Progenitor cell of endocrine pancreas (in vitro differentiated cells): ENCODE data around the gene ROBO2. TPM values are rescaled to one million over a fixed set of nuclear protein-coding genes. Genes with fewer than 3 reads are reported as not detected.

ENCODE experiments used
- DNase-seq: peaks from one replicate; pipeline ENCODE4 v3.0.0; 2021; ENCODE audit warnings: low spot score; ENCODE audit not compliant: unreplicated experiment
- H3K27ac Mint-ChIP-seq: 2 replicates; pipeline ENCODE4 v1.8.0; 2021; ENCODE audit warnings: mild to moderate bottlenecking, moderate library complexity, mixed read lengths
- H3K27me3 Mint-ChIP-seq: 2 replicates; pipeline ENCODE4 v1.8.0; 2021; ENCODE audit warnings: mixed read lengths
- H3K36me3 Mint-ChIP-seq: 2 replicates; pipeline ENCODE4 v1.8.0; 2022; ENCODE audit warnings: mixed read lengths; ENCODE audit not compliant: insufficient read depth
- H3K4me1 Mint-ChIP-seq: 2 replicates; pipeline ENCODE4 v1.8.0; 2021; ENCODE audit warnings: low read depth, mixed read lengths
- H3K4me3 Mint-ChIP-seq: 2 replicates; pipeline ENCODE4 v1.8.0; 2021; ENCODE audit warnings: low read depth, mild to moderate bottlenecking, moderate library complexity, mixed read lengths
- H3K9me3 Mint-ChIP-seq: 2 replicates; pipeline ENCODE4 v1.8.0; 2021; ENCODE audit warnings: low read depth, mixed read lengths
- total RNA-seq: library from RNA; stranded (reverse); gene quantifications from 2 replicates; pipeline ENCODE4 v1.2.1, GENCODE V29; 2021
- TF ChIP-seq, protein P1 (sequence below): fragments of 200-600 bp; sonication (generic); IDR thresholded peaks from one replicate; pipeline ENCODE4 v1.5.0; 2021; ENCODE audit warnings: antibody characterized with exemption, mild to moderate bottlenecking; ENCODE audit not compliant: unreplicated experiment

Gene ROBO2
- total RNA-seq, 1 donor from 2014 or later, result 75.2 TPM

DNA sequence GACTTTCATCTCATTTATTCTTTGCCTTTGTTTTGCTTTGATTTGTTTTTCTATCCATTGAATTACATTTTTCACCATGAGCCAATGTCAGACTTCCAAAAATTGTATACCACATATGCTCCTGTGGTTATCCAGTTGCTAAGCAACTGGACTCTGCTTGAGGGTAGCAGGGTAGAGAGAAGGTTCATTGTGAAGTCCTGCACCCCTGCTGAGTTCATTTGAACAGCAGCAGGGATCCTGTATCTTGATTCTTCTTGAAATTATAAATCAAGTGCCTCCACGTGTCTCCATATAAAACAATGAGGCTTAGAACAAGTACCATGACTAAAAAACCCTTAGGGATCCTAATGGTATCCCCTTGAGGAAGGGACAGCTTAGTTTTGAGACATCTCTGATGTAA lies 449.3 kb downstream of the ROBO2 start:
- TF ChIP-seq, protein P1, sequence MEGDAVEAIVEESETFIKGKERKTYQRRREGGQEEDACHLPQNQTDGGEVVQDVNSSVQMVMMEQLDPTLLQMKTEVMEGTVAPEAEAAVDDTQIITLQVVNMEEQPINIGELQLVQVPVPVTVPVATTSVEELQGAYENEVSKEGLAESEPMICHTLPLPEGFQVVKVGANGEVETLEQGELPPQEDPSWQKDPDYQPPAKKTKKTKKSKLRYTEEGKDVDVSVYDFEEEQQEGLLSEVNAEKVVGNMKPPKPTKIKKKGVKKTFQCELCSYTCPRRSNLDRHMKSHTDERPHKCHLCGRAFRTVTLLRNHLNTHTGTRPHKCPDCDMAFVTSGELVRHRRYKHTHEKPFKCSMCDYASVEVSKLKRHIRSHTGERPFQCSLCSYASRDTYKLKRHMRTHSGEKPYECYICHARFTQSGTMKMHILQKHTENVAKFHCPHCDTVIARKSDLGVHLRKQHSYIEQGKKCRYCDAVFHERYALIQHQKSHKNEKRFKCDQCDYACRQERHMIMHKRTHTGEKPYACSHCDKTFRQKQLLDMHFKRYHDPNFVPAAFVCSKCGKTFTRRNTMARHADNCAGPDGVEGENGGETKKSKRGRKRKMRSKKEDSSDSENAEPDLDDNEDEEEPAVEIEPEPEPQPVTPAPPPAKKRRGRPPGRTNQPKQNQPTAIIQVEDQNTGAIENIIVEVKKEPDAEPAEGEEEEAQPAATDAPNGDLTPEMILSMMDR, result no peak
- Mint-ChIP-seq H3K36me3 (peaks cover 34% of the 10 kb centered on the region), H3K4me3 (no peak overlapping the region), H3K27me3 (no peaks in the 10 kb centered on the region), H3K27ac (no peak overlapping the region), H3K4me1 (no peaks in the 10 kb centered on the region), H3K9me3 (peaks cover 23% of the 10 kb centered on the region)
- DNase-seq, result no peak

DNA sequence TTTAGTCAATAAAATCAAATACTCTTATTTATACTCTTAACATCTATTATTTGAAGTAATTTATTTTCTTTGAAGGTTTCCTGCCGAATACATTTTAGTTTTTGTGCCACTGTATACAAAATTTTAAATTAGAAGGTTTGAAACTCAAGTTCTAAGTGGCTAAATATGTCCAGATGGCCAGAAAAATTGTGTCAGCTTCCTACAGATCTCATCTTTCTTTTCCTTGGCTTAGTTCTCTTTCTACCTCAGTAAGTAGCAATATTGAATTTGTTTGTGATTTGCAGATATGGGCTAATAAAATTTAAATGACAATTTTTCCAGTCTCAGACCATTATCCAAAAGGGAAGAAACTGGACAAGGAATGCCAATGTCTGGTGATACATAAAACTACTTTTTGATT lies 452.1 kb downstream of the ROBO2 start:
- DNase-seq, result no peak
- no peaks in the 10 kb centered on the region for H3K4me1 Mint-ChIP-seq
- no peaks in the 10 kb centered on the region for H3K27me3 Mint-ChIP-seq
- no peak overlapping the region for H3K4me3 Mint-ChIP-seq
- TF ChIP-seq, protein P1, result no peak
- H3K9me3 Mint-ChIP-seq, result peaks cover 5% of the 10 kb centered on the region
- H3K27ac Mint-ChIP-seq, result no peak overlapping the region
- H3K36me3 Mint-ChIP-seq, result peaks cover 16% of the 10 kb centered on the region

- Mint-ChIP-seq H3K27me3 (no peaks in the 10 kb centered on the region), H3K36me3 (peaks cover 3% of the 10 kb centered on the region), H3K4me3 (no peak overlapping the region), H3K4me1 (peaks cover 2% of the 10 kb centered on the region), H3K9me3 (no peaks in the 10 kb centered on the region), H3K27ac (no peak overlapping the region)
- DNase-seq, result no peak
- TF ChIP-seq, protein P1, result no peak
Observed at GRCh38 chr3:77500721-77501120, 460.8 kb downstream of the ROBO2 start.

- no peak for DNase-seq
- H3K9me3 Mint-ChIP-seq, result no peaks in the 10 kb centered on the region
- H3K27ac Mint-ChIP-seq, result no peak overlapping the region
- TF ChIP-seq, protein P1, result no peak
- H3K27me3 Mint-ChIP-seq, result no peaks in the 10 kb centered on the region
- peaks cover 3% of the 10 kb centered on the region for H3K4me1 Mint-ChIP-seq
- no peak overlapping the region for H3K4me3 Mint-ChIP-seq
- no peaks in the 10 kb centered on the region for H3K36me3 Mint-ChIP-seq
Observed at GRCh38 chr3:77506384-77506783, 466.5 kb downstream of the ROBO2 start.

- TF ChIP-seq, protein P1, result no peak
- no peaks in the 10 kb centered on the region for H3K9me3 Mint-ChIP-seq
- DNase-seq, result no peak
- H3K27me3 Mint-ChIP-seq, result no peaks in the 10 kb centered on the region
- H3K4me3 Mint-ChIP-seq, result no peak overlapping the region
- H3K4me1 Mint-ChIP-seq, result peaks cover 7% of the 10 kb centered on the region
- no peak overlapping the region for H3K27ac Mint-ChIP-seq
- peaks cover 2% of the 10 kb centered on the region for H3K36me3 Mint-ChIP-seq
Observed at GRCh38 chr3:77513542-77513941, 473.6 kb downstream of the ROBO2 start.
